PC-9 (cell line): Measurements from ENCODE around the gene RAB36. TPM values are rescaled to one million over a fixed set of nuclear protein-coding genes. Genes with fewer than 3 reads are reported as not detected.

Source experiments
- BruUV-seq: library from RNA; stranded (reverse); fragments of 400-500 nt; replicated peaks from 2 replicates; lab custom pipeline; 2021; lab: Mats Ljungman, UMichigan
- CTCF ChIA-PET: fragments of 300-600 bp; sonication (Branson Sonifier 250); formaldehyde crosslinking; loops from one replicate; lab custom pipeline; 2022; ENCODE audit warnings: antibody characterized with exemption; lab: Charles Lee
- POLR2A ChIA-PET: fragments of 300-600 bp; sonication (Branson Sonifier 250); formaldehyde crosslinking; loops from one replicate; lab custom pipeline; 2022; ENCODE audit warnings: antibody characterized with exemption; ENCODE audit not compliant: unreplicated experiment; lab: Charles Lee
- DNase-seq, 2 experiments: peaks; one replicate each; pipeline versions ENCODE4 v3.0.0 to v3.0.0-alpha.2; 2015 to 2022; ENCODE audit warnings: mixed read lengths in 1 of 2
- H2AFZ ChIP-seq: fragments of 200-600 bp; sonication (generic); 2 replicates; pipeline ENCODE4 v1.8.1; 2017; ENCODE audit warnings: antibody characterized with exemption
- H3F3A ChIP-seq: fragments of 200-600 bp; sonication (generic); 2 replicates; pipeline ENCODE4 v1.8.1; 2017; ENCODE audit warnings: antibody characterized with exemption, mild to moderate bottlenecking, low read depth; ENCODE audit not compliant: insufficient read depth
- H3K27ac ChIP-seq: fragments of 200-600 bp; sonication (generic); 2 replicates; pipeline ENCODE4 v1.6.1; 2016; ENCODE audit warnings: mixed run types
- H3K27me3 ChIP-seq: fragments of 200-600 bp; sonication (generic); 2 replicates; pipeline ENCODE4 v1.6.1; 2016; ENCODE audit warnings: low read depth, mixed run types; ENCODE audit not compliant: insufficient read depth
- H3K36me3 ChIP-seq: fragments of 200-600 bp; sonication (generic); 2 replicates; pipeline ENCODE4 v1.6.1; 2016; ENCODE audit warnings: low read depth, mixed run types
- H3K4me1 ChIP-seq: fragments of 200-600 bp; sonication (generic); replicated peaks from 2 replicates; pipeline ENCODE4 v1.6.1; 2016; ENCODE audit warnings: mixed run types; ENCODE audit not compliant: insufficient read depth
- H3K4me2 ChIP-seq: fragments of 200-600 bp; sonication (generic); 2 replicates; pipeline ENCODE4 v1.6.1; 2017; ENCODE audit warnings: mixed run types
- H3K4me3 ChIP-seq: fragments of 200-600 bp; sonication (generic); 2 replicates; pipeline ENCODE4 v1.6.1; 2016; ENCODE audit warnings: mixed run types
- H3K79me2 ChIP-seq: fragments of 200-600 bp; sonication (generic); 2 replicates; pipeline ENCODE4 v1.6.1; 2017; ENCODE audit warnings: low read depth, mixed run types
- H3K9me2 ChIP-seq: fragments of 200-600 bp; sonication (generic); 2 replicates; pipeline ENCODE4 v1.8.1; 2017; ENCODE audit warnings: mild to moderate bottlenecking; ENCODE audit not compliant: insufficient read depth
- H3K9me3 ChIP-seq: fragments of 200-600 bp; sonication (generic); 2 replicates; pipeline ENCODE4 v1.8.1; 2016; ENCODE audit warnings: low read depth; ENCODE audit not compliant: insufficient read depth
- H4K20me1 ChIP-seq: fragments of 200-600 bp; sonication (generic); 2 replicates; pipeline ENCODE4 v1.8.1; 2017; ENCODE audit not compliant: insufficient read depth
- CTCF ChIP-seq: fragments of 200-600 bp; sonication (generic); conservative IDR thresholded peaks from 2 replicates; pipeline ENCODE4 v1.6.1; 2017; ENCODE audit warnings: mixed run types, antibody characterized with exemption, mild to moderate bottlenecking, moderate library complexity
- EZH2 ChIP-seq: fragments of 200-600 bp; sonication (generic); IDR thresholded peaks from 2 replicates; pipeline ENCODE4 v1.8.0; 2017; ENCODE audit warnings: antibody characterized with exemption, low read depth
- intact Hi-C: fragments of 100-400 bp; cut with micrococcal nuclease; formaldehyde crosslinking; loops from one replicate; pipeline ENCODE4 v1.10.0; 2022; ENCODE audit not compliant: unreplicated experiment
- total RNA-seq: library from RNA; stranded (reverse); gene quantifications from 2 replicates; pipeline ENCODE4 v1.2.3, GENCODE V29; 2021

The RAB36 gene
- total RNA-seq, 1 experiment from 2014 or later: 6.8 TPM

GRCh38 chr22:23121424-23121823 lies 23.9 kb upstream of the RAB36 start:
- ChIA-PET CTCF (no interaction called here), POLR2A (no interaction called here)
- no peak overlapping the region for H3K4me2 ChIP-seq
- no peaks in the 10 kb centered on the region for H3K79me2 ChIP-seq
- H3K36me3 ChIP-seq: no peaks in the 10 kb centered on the region
- no peaks in the 10 kb centered on the region for H3K4me1 ChIP-seq
- no peaks in the 10 kb centered on the region for H3K9me3 ChIP-seq
- H3K27ac ChIP-seq: no peak overlapping the region
- TF ChIP-seq CTCF (no peak), EZH2 (no peak)
- H2AFZ ChIP-seq: no peak overlapping the region
- H4K20me1 ChIP-seq: no peaks in the 10 kb centered on the region
- no TSS peak for BruUV-seq
- H3F3A ChIP-seq: no peaks in the 10 kb centered on the region
- no peak overlapping the region for H3K4me3 ChIP-seq
- no peak for DNase-seq
- H3K9me2 ChIP-seq: no peaks in the 10 kb centered on the region
- peaks cover 24% of the 10 kb centered on the region for H3K27me3 ChIP-seq
- intact Hi-C loops: loop anchor here (10.0 kb wide), 1 partner anchor 537 kb away; no protein-coding TSS in a partner anchor

GRCh38 chr22:23122216-23122957 lies 22.9 kb upstream of the RAB36 start:
- Histone ChIP-seq H3K27me3 (peaks cover 26% of the 10 kb centered on the region), H3K79me2 (no peaks in the 10 kb centered on the region), H3K4me3 (no peak overlapping the region), H3K36me3 (no peaks in the 10 kb centered on the region), H3K9me2 (no peaks in the 10 kb centered on the region), H4K20me1 (no peaks in the 10 kb centered on the region), H3K4me2 (no peak overlapping the region), H3K4me1 (no peaks in the 10 kb centered on the region), H3K27ac (no peak overlapping the region), H3K9me3 (no peaks in the 10 kb centered on the region), H2AFZ (no peak overlapping the region), H3F3A (no peaks in the 10 kb centered on the region)
- TF ChIP-seq CTCF: no peak
- no peak for TF ChIP-seq EZH2
- intact Hi-C loops: loop anchor here (10.0 kb wide), 1 partner anchor 538 kb away; no protein-coding TSS in a partner anchor
- POLR2A ChIA-PET: no interaction called here
- CTCF ChIA-PET: no interaction called here
- BruUV-seq: no TSS peak
- DNase-seq: no peak

- Histone ChIP-seq H3K9me3 (no peaks in the 10 kb centered on the region), H3F3A (no peaks in the 10 kb centered on the region), H3K36me3 (no peaks in the 10 kb centered on the region), H3K4me2 (no peak overlapping the region), H3K79me2 (no peaks in the 10 kb centered on the region), H3K9me2 (no peaks in the 10 kb centered on the region), H3K4me3 (no peak overlapping the region), H2AFZ (no peak overlapping the region), H3K27ac (no peak overlapping the region), H4K20me1 (no peaks in the 10 kb centered on the region), H3K27me3 (peaks cover 26% of the 10 kb centered on the region), H3K4me1 (no peaks in the 10 kb centered on the region)
- CTCF ChIA-PET: no interaction called here
- TF ChIP-seq EZH2: no peak
- no peak for TF ChIP-seq CTCF
- POLR2A ChIA-PET: no interaction called here
- intact Hi-C loops: loop anchor here (10.0 kb wide), 1 partner anchor 538 kb away; no protein-coding TSS in a partner anchor
- no TSS peak for BruUV-seq
- DNase-seq: no peak
These were observed 22.1 kb upstream of the RAB36 start for GRCh38 chr22:23122992-23123803.
